NCI-H1417 treated with DMSO at 0.1 percent for 48 hours (cell line): Measurements from ENCODE around the gene NAMPT.
"Not testable (repeated sequence)": the region's sequence is repeated elsewhere in the genome, so short reads cannot be mapped to it uniquely, and the experiment has no call there.

Experiments used
- DNase-seq: peaks from one replicate; lab custom pipeline; 2025; lab: John Stamatoyannopoulos, UW

NAMPT gene

DNA sequence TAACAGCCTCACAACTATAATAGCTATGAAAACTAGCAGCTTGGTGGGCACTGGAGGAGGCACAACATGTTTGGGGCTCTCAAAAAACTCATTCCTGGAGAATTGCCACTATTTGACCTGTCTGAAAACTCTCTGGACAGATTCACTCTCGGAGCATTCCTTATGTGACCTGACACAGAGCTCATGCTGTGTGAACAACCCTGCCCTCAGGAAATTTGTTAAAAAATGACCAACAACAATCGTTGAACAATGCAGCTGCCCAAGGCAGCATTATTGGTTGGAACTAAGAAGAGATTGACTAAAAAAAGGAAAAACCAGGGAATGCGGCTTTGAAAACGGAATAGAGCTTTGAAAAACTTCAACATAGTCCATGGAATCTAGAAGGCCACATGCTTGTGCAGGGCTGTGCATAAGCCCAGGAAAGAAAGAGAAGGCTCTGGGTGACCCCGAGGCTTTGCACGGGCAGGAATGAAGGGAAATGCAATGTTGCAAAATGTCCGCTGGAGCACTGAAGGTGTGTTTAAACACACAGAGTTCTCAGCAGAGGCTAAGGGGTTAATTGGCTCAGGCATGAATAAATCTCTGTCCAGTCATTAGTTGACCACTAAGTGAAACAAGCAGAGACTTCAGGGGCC lies 52.8 kb downstream of the NAMPT start:
- DNase-seq = no peak

DNA sequence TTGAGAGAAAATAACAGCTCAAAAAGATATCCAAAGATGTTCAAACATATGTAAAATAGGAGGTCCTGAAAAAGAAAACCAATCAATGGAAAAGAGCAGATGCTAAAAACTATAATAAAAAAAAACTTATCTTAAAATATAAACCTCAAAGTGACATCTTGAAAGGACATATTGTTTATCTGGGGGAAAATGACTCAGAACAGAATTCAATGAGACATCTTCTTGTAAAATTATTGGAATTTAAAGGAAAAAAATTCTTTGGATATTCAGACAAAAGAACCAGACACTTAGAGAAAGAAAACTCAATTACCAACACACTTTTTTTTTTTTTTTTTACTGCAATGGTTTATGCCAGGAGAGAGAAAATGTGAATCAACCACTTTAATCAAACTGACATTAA lies 58.9 kb downstream of the NAMPT start:
- no peak for DNase-seq

DNA sequence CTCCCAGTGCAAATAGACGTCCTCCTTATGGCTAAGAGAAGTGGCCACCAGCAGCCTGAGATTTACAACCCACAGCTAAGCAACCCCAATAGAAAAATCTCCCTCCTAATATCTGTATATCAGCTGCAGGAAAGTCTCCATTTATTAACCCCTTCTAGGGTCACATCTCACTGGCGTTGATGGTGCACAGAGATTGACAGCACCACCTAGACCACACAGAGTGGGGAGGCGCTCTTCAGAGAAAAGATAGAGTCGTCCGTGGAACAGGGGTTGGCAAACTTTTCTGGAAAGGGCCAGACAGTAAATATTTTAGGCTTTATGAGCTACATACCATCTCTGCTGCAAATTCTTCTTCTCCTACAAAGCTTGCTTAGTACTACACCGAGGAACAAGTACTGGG lies 60.0 kb downstream of the NAMPT start:
- DNase-seq = no peak

DNA sequence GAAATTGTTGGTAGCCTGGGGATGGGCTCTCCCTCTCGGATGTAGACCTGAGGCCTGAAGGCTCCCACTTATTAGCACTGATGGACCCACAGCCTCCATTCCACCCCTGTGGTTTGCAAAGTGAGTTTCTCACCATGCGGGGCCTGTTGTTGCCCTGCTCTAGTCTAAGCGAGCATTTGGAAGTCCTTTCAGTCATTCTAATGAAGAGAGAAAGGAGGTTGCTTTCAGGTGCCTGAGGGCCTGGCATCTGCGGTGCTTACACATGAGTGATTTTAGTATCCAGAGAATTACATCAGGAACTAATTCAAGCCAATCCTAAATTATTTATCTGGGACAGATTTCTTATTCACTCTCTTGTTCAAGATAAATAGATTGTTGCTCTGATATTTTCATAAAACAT lies 61.6 kb downstream of the NAMPT start:
- no peak for DNase-seq

DNA sequence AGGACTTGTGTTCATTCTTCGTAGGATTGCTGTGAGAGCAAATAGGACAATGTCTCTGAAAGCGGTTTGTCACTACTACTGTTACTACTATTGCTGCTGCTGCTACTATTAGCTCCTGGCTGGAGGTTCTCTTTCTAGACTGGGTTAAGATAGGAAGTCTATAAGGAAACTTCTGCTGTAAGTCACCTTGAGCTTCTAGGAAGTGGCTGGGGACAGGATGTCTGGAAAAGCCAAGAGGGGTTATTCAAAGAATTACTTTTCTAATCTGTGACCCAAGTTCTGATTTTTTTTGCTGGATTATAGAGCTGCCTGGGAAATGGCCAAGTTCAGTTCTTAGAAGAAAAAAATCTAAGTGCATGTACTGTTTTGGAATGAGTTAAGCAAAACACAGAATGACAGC lies 62.2 kb downstream of the NAMPT start:
- no peak for DNase-seq

DNA sequence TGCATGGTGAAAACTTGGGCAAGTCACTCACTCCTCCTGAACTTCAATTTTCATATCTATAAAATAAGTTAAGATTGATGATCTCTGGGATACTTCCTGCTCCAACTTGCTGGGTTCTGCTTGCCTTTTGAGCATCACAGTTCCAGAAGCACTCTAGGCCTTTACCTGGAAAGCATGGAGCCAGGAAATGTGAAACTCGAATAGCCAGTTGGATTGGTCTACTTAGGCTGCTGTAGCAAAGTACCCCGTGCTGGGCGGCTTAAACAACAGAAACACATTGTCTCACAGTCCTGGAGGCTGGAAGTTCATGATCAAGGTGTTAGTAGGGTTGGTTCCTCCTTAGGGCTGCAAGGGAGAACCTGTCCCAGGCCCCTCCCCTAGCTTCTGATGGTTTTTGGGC lies 64.5 kb downstream of the NAMPT start:
- DNase-seq = no peak

DNA sequence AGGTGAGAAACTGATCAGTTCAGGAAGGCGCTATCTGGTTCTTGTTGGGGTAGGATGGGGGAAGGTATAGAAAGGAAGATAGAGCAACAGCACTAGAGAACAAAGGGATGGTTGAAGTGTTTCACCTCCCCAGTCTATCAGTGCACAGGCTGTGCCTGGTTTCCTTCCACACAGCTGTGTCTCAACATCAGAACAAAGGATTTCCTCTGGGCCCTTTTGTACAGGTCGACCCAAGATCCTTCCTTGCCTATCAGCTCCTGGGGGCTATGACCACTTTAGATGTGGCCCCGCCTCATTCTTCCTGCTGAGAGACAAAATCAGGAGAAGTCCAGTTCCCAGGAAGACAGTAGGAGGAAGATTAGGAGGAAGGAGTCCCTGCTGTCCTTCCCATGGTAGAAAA lies 65.6 kb downstream of the NAMPT start:
- no peak for DNase-seq

DNA sequence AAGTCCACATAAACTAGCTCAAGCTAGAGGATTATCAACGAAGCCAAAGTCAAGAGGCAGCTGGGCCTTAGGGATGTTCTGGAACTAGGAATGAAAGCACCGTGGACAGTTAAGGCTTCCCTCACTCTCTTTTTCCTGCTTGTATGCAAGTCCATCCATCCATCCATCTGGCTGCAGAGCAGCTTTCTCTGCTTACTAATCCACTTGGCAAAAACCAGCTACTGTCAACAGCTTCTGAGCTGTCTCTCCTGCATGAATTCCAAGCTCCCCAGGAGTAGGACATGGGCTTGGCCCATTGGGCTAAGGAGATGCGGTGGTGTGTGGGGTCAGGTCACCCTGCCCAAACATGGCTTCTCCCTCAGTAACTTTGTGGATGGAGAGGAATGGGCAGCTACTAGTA lies 66.2 kb downstream of the NAMPT start:
- DNase-seq = no peak

DNA sequence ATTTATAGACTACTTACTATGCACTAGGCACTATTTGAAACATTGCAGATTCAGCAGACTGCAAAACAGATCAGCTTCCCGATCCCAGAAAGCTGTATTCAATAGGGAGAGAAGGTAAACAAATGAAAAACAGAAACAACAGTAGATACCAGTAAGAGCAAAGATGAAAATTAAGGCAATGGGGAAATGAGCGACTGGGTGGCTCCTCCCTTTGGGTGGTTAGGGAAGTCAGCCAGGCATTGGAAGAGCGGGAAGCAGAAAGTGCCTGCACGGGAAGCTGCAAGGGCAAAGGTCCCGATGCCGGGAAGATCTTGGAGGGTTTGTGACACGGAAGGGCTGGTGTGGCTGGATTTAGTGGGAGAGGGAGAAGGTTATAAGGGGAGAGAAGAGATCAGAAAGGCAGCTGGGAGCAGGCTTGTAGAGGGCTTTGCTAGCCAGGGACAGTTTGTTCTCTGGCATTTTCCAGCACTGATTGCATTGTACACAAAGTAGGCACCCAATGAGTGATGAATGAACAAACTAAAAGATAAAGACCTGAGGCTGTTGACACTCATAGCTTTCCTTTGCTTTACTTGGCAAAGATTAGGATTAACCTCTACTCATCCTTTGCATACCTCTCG lies 67.8 kb downstream of the NAMPT start:
- no peak for DNase-seq

DNA sequence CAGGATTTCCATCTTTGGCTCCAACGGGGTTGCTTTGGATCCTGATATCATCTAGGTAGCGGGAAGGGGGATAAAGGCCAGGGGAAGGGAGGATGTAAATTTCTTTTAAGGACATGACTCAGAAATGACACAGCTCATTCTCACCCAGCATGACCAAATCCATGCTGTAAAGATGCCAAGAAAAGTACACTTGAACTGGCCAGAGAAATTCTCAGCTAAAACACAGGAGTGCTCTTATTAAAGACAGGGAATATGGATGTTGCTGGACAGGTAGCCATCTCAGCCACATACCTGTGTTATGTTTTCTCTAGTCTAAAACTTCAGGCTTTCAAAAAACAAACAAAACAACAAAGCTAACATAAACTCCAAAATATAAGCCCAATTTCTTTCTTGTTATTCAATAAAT lies 68.3 kb downstream of the NAMPT start:
- no peak for DNase-seq

DNA sequence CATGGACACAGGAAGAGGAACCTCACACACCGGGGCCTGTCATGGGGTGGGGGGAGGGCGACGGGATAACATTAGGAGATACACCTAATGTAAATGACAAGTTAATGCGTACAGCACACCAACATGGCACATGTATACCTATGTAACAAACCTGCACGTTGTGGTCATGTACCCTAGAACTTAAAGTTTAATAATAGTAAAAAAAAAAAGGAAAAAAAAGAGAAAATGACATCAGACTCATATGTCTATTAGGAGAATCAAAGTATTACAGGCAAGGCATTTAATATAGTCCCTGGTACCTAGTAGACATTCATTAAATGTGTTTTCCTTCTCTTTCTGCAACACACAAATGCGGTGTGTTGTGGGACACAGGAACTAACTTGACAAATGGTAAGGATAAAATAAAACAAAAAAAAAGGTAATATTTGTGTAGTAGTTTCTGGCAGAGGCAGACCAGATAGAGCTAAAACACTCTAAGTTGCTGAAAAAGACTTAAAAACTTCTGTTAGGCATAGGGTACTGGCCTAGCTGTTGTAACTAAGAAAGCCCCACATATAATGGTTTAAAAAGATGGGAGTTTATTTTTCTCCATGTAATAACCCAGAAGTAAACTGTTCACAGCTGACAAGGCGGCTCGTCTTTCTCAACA lies 68.8 kb downstream of the NAMPT start:
- no peak for DNase-seq

DNA sequence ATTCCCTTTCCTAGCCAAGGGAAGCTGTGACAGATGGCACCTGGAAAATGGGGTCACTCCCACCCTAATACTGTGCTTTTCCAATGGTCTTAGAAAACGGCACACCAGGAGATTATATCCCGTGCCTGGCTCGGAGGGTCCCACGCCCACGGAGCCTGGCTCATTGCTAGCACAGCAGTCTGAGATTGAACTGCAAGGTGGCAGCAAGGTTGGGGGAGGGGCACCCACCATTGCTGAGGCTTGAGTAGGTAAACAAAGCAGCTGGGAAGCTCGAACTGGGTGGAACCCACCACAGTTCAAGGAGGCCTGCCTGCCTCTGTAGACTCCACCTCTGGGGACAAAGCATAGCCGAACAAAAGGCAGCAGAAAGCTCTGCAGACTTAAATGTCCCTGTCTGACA lies 75.8 kb downstream of the NAMPT start:
- DNase-seq = not testable (repeated sequence)

DNA sequence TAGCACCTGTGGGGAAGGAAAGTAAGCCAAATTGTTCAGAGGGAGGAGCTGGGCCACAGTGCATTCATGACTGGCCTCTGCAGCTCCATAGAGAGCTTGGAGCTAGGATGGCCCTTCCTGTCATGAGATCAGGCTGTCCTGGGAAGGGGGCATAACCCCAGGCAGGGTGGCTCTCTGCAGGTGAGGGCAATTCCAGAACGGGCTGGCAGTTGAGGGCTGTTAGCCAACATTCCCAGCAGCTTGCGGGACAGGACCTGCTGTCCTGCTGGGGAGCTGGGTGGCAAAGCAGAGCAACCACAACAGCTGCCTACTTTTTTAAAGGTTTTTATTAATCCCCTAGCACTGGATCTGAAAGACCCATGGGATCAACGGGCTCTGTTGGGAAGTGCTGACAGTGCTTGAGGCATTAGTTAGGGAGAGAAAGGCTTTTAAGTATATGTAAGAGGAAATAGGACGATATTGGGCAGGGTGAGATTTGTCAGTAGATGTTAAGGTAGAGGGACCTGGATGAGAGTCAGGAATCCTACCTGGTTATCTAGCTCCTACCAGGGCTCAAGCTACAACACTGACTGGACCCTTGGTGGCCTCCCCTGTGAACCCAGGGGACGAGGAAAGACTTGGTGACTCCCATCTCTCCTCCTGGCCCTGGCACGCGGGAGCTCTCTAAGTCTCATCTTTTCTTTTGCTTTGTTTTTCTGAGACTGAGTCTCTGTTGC lies 77.8 kb downstream of the NAMPT start:
- DNase-seq = no peak

DNA sequence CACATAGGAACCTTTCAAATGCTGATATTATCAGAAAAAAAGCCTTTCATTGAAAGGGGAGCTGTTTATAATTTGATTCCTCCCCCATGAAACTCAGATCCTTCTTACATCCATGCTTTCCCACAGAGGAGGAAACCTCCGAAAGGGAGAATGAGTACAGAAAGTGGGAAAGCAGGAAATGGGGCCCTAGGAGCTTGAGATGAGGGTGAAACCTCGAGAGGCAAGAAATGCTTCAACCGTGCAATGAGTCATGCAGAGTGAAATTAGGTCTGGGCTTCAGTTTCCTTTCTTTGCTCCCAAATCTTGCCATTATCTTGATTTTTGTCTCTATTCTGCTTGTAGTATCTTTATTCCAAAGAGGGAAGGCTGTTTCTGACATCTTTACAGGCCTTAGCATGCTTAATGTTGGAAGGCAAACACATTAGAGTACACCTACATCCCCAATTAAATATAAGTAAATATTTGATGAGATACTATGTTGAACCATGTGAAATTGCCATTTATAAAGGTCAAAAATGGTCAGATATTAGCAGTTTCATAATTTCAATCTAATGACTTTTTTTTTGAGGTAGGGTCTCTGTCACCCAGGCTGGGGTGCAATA lies 79.1 kb downstream of the NAMPT start:
- DNase-seq = no peak

DNA sequence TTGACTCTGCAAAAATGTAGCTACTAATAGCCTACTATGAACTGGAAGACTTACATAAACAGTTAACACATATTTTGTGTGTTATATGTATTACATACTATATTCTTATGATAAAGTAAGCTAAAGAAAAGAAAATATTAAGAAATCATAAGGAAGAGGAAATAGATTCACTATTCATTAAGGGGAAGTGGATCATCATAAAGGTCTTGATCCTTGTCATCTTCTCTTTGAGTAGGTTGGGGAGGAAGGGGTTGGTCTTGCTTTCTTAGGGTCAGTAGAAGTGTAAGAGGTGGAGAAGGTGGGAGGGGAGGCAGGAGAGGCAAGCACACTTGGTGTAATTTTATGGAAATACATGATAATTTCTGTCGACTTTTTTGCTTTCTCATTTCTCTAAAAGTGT lies 81.3 kb downstream of the NAMPT start:
- no peak for DNase-seq

DNA sequence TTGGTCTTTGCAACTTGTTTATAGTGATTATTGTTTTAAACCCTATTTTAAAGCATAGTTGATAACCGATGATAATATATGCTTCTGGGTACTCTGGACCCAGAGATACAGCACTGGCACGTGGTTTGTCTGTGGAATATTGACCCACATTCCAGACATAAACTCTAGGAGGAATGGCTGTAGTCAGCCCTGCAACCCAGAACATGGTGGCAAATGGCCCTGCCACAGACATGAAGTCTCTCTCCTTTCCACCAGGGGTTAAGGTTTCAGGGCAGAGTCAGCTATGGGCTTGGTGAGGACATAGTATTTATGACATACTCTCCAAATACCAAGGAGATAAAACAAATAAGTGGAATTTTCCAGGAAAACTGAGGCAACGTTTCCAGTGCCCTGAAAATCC lies 83.6 kb downstream of the NAMPT start:
- DNase-seq = no peak

DNA sequence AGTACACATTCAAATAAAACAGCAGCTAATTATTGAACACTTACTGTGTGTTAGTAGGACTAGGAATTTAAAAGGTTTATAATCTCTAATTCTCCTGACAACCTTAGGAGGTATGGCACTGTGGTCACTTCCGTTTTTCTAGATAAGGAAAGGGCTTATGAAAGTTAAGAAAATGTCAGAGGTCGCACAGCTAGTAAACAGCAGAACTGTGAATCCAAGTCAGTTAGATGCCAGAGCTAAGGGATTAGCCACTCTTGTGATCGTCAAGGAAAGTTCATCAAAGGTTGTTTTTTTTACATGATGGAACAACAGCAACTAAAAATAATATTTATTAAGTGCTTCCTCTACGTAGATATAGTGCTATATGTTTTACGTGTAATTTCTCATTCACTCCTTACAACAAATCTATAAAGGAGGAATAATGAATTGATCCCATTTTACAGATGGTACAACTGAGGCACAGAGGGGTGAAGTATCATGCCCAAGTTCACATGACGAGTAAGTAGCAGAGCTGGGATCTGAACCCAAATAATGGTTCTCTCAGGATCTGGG lies 84.9 kb downstream of the NAMPT start:
- DNase-seq = no peak

DNA sequence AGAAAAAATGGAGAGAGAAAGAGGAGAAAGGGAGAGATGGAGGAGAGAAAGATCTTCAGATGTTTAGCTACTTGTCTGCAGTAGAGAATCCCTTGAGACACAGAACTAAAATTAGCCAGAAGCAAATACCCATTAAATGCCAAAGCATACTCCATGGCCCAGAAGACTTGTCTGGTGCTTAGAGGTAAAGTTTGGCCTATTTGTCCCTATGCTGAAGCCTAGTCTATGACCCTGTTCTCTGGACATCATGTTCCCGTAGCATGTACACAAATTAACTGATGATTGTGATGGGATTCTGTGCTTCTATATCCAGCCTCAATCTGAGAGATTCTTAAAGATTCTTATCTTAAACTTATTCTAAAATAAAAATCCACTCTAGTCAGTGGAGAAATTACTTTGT lies 85.8 kb downstream of the NAMPT start:
- no peak for DNase-seq
